HepG2 (cell line): ENCODE results near the gene FBRSL1. TPM values are rescaled to one million over a fixed set of nuclear protein-coding genes. Genes with fewer than 3 reads are reported as not detected.

Experiments
- ASH2L ChIP-seq: fragments of 300-600, 200-600 bp; sonication (generic); IDR thresholded peaks from 2 replicates; pipeline ENCODE4 v1.7.0; 2017; ENCODE audit warnings: low read depth, mild to moderate bottlenecking, moderate library complexity, mixed read lengths, low read length; ENCODE audit not compliant: insufficient read length
- KLF15 ChIP-seq: sonication (generic); formaldehyde crosslinking; IDR thresholded peaks from 2 replicates; pipeline ENCODE4 v1.8.1; 2023; ENCODE audit warnings: borderline replicate concordance, mild to moderate bottlenecking, inconsistent platforms, missing genetic modification reagents, mixed read lengths
- RAD51 ChIP-seq: fragments of 450-650 bp; IDR thresholded peaks from 2 replicates; pipeline ENCODE4 v1.6.1; 2016; ENCODE audit warnings: borderline replicate concordance
- SRSF9 ChIP-seq: fragments of 200-400 bp; formaldehyde crosslinking; IDR thresholded peaks from 2 replicates; pipeline ENCODE4 v1.6.1; 2018; ENCODE audit warnings: borderline replicate concordance, mild to moderate bottlenecking, low read depth, low read length; ENCODE audit not compliant: insufficient read depth, poor library complexity, severe bottlenecking
- polyA plus RNA-seq, 8 experiments: library from polyadenylated mRNA; depleted of rRNA in 3 of 8; stranded (reverse) in 7 of 8; unstranded in 1 of 8; fragments of >200 nt; fragmentation: Illumina TruSeq in 4 of 8; extraction: Trizol in 4 of 8; gene quantifications; 2 replicates each; pipeline versions ENCODE4 v1.2.1 to v1.2.3, GENCODE V29; 2011 to 2016; ENCODE audit warnings: low read depth in 4 of 8, missing spikeins in 1 of 8, mixed read lengths in 1 of 8; ENCODE audit not compliant: insufficient read depth in 1 of 8
- total RNA-seq, 5 experiments: library from RNA; depleted of rRNA; stranded (reverse); fragments of >200 nt; fragmentation: Illumina TruSeq; extraction: Trizol; gene quantifications; 2 replicates each; pipeline ENCODE4 v1.2.3, GENCODE V29; 2016; ENCODE audit warnings: low read depth in 1 of 5
- TF ChIP-seq, protein P1 (sequence below): sonication (generic); formaldehyde crosslinking; IDR thresholded peaks from 2 replicates; pipeline ENCODE4 v1.9.0; 2021; ENCODE audit warnings: mild to moderate bottlenecking, missing genetic modification reagents
- TF ChIP-seq, protein P2 (sequence below): sonication (generic); formaldehyde crosslinking; IDR thresholded peaks from 2 replicates; pipeline ENCODE4 v1.4.0; 2020; ENCODE audit warnings: mild to moderate bottlenecking, missing genetic modification reagents

FBRSL1 gene
- total and polyA plus RNA-seq, 2 of the 13 experiments (the other 11 are each of a cell fraction or from before 2014, with no cell fraction given) = 3.6 to 7.9 TPM

DNA sequence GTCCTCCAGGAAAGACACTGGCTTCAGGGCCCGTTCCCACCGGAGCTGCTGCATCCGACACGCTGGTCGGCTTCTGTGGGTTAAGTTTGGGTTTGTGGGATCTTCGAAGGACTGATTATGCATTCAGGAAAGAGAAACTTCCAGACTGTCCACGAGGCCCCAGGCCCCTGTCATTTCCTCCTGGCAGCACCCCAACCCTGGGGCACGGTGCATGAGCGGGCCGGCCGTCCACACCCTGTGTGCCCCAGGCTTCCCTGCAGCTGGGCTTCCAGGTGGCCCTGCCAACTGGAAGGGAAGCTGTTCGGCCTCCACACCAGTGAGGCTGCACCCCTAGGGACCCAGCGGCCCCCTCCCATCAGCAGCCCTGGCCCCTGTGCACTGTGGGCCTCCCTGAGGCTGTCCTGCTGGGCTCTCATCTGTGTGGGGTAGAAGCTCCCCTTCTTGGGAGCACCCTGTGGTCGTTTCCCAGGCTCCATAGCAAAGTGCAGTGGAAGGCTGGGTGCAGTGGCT lies 9.3 kb upstream of the FBRSL1 start (continued):
- TF ChIP-seq KLF15 (CRISPR knock-in tag) (no peak), RAD51 (no peak), ASH2L (no peak), SRSF9 (no peak)
- TF ChIP-seq, protein P1, sequence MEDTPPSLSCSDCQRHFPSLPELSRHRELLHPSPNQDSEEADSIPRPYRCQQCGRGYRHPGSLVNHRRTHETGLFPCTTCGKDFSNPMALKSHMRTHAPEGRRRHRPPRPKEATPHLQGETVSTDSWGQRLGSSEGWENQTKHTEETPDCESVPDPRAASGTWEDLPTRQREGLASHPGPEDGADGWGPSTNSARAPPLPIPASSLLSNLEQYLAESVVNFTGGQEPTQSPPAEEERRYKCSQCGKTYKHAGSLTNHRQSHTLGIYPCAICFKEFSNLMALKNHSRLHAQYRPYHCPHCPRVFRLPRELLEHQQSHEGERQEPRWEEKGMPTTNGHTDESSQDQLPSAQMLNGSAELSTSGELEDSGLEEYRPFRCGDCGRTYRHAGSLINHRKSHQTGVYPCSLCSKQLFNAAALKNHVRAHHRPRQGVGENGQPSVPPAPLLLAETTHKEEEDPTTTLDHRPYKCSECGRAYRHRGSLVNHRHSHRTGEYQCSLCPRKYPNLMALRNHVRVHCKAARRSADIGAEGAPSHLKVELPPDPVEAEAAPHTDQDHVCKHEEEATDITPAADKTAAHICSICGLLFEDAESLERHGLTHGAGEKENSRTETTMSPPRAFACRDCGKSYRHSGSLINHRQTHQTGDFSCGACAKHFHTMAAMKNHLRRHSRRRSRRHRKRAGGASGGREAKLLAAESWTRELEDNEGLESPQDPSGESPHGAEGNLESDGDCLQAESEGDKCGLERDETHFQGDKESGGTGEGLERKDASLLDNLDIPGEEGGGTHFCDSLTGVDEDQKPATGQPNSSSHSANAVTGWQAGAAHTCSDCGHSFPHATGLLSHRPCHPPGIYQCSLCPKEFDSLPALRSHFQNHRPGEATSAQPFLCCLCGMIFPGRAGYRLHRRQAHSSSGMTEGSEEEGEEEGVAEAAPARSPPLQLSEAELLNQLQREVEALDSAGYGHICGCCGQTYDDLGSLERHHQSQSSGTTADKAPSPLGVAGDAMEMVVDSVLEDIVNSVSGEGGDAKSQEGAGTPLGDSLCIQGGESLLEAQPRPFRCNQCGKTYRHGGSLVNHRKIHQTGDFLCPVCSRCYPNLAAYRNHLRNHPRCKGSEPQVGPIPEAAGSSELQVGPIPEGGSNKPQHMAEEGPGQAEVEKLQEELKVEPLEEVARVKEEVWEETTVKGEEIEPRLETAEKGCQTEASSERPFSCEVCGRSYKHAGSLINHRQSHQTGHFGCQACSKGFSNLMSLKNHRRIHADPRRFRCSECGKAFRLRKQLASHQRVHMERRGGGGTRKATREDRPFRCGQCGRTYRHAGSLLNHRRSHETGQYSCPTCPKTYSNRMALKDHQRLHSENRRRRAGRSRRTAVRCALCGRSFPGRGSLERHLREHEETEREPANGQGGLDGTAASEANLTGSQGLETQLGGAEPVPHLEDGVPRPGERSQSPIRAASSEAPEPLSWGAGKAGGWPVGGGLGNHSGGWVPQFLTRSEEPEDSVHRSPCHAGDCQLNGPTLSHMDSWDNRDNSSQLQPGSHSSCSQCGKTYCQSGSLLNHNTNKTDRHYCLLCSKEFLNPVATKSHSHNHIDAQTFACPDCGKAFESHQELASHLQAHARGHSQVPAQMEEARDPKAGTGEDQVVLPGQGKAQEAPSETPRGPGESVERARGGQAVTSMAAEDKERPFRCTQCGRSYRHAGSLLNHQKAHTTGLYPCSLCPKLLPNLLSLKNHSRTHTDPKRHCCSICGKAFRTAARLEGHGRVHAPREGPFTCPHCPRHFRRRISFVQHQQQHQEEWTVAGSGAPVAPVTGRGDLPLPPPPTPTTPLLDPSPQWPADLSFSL (CRISPR knock-in tag) = no peak
- TF ChIP-seq, protein P2, sequence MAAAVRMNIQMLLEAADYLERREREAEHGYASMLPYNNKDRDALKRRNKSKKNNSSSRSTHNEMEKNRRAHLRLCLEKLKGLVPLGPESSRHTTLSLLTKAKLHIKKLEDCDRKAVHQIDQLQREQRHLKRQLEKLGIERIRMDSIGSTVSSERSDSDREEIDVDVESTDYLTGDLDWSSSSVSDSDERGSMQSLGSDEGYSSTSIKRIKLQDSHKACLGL (CRISPR knock-in tag) = no peak
- TF ChIP-seq, all 625 proteins: peak for 0
